ENCODE results near the gene GPR146. TPM values are rescaled to one million over a fixed set of nuclear protein-coding genes. Genes with fewer than 3 reads are reported as not detected.

Gene GPR146
- total RNA-seq, 2 donors from 2014 or later, result 0.66 to 0.75 TPM

GRCh38 chr7:1080921-1081255 lies 36.5 kb downstream of the GPR146 start:
- no peak overlapping the region for H3K9ac ChIP-seq (ENCODE audit: extremely low read depth, low read length, poor library complexity, severe bottlenecking)
- DNase-seq, result no peak
- TF ChIP-seq CTCF (conservative IDR thresholded peaks at IDR 0.05), result no peak
- peaks cover 4% of the 10 kb centered on the region for H3K36me3 ChIP-seq (ENCODE audit: control insufficient read depth, insufficient read depth, low read length)
- no peaks in the 10 kb centered on the region for H3K9me3 ChIP-seq (ENCODE audit: control insufficient read depth, low read length)
- H3K4me1 Mint-ChIP-seq, result peaks cover 2% of the 10 kb centered on the region
- no peaks in the 10 kb centered on the region for H3K27me3 ChIP-seq (ENCODE audit: control insufficient read depth, insufficient read depth, low read length, poor library complexity, severe bottlenecking)
- no peaks in the 10 kb centered on the region for H3K4me1 ChIP-seq (ENCODE audit: control insufficient read depth, insufficient read depth, low read length)
- H3K27ac Mint-ChIP-seq, result peak overlapping the region; percentile 58
- no peaks in the 10 kb centered on the region for H3K27me3 Mint-ChIP-seq (ENCODE audit: insufficient read depth)
- no peak overlapping the region for H3K4me3 Mint-ChIP-seq
- no peak overlapping the region for H3K4me3 ChIP-seq (ENCODE audit: low read length)
- WGBS, 2 experiments (ENCODE audit: insufficient coverage in 1 of 2, insufficient read length in 1 of 2), result 92 to 93% methylated on average over 10 to 16 of the region's 16 CpGs
- peak overlapping the region; percentile 44 for H3K27ac ChIP-seq (ENCODE audit: low read depth, low read length)
- H3K9me3 Mint-ChIP-seq, result no peaks in the 10 kb centered on the region
- no peaks in the 10 kb centered on the region for H3K36me3 Mint-ChIP-seq (ENCODE audit: low read depth)

GRCh38 chr7:1081336-1081735 lies 37.0 kb downstream of the GPR146 start:
- H3K9me3 Mint-ChIP-seq, result no peaks in the 10 kb centered on the region
- H3K36me3 ChIP-seq (ENCODE audit: control insufficient read depth, insufficient read depth, low read length), result peaks cover 4% of the 10 kb centered on the region
- no peaks in the 10 kb centered on the region for H3K4me1 ChIP-seq (ENCODE audit: control insufficient read depth, insufficient read depth, low read length)
- H3K36me3 Mint-ChIP-seq (ENCODE audit: low read depth), result no peaks in the 10 kb centered on the region
- H3K9me3 ChIP-seq (ENCODE audit: control insufficient read depth, low read length), result no peaks in the 10 kb centered on the region
- H3K27ac ChIP-seq (ENCODE audit: low read depth, low read length), result no peak overlapping the region
- DNase-seq, result no peak
- peaks cover 2% of the 10 kb centered on the region for H3K4me1 Mint-ChIP-seq
- H3K4me3 ChIP-seq (ENCODE audit: low read length), result no peak overlapping the region
- WGBS, 2 experiments (ENCODE audit: insufficient coverage in 1 of 2, insufficient read length in 1 of 2), result 91 to 94% methylated on average over 17 to 20 of the region's 20 CpGs
- no peak overlapping the region for H3K27ac Mint-ChIP-seq
- no peak overlapping the region for H3K4me3 Mint-ChIP-seq
- no peak overlapping the region for H3K9ac ChIP-seq (ENCODE audit: extremely low read depth, low read length, poor library complexity, severe bottlenecking)
- H3K27me3 ChIP-seq (ENCODE audit: control insufficient read depth, insufficient read depth, low read length, poor library complexity, severe bottlenecking), result no peaks in the 10 kb centered on the region
- no peak for TF ChIP-seq CTCF (conservative IDR thresholded peaks at IDR 0.05)
- H3K27me3 Mint-ChIP-seq (ENCODE audit: insufficient read depth), result no peaks in the 10 kb centered on the region

GRCh38 chr7:1081931-1082401 lies 37.6 kb downstream of the GPR146 start:
- Histone ChIP-seq H3K4me3 (ENCODE audit: low read length) (no peak overlapping the region), H3K36me3 (ENCODE audit: control insufficient read depth, insufficient read depth, low read length) (peaks cover 4% of the 10 kb centered on the region), H3K9ac (ENCODE audit: extremely low read depth, low read length, poor library complexity, severe bottlenecking) (no peak overlapping the region), H3K27me3 (ENCODE audit: control insufficient read depth, insufficient read depth, low read length, poor library complexity, severe bottlenecking) (no peaks in the 10 kb centered on the region), H3K9me3 (ENCODE audit: control insufficient read depth, low read length) (no peaks in the 10 kb centered on the region), H3K4me1 (ENCODE audit: control insufficient read depth, insufficient read depth, low read length) (no peaks in the 10 kb centered on the region), H3K27ac (ENCODE audit: low read depth, low read length) (peak overlapping the region; percentile 38)
- Mint-ChIP-seq H3K4me3 (no peak overlapping the region), H3K9me3 (no peaks in the 10 kb centered on the region), H3K27me3 (ENCODE audit: insufficient read depth) (no peaks in the 10 kb centered on the region), H3K4me1 (peaks cover 3% of the 10 kb centered on the region), H3K36me3 (ENCODE audit: low read depth) (no peaks in the 10 kb centered on the region), H3K27ac (no peak overlapping the region)
- no peak for DNase-seq
- 93% methylated on average over 22 to 31 of the region's 31 CpGs for WGBS, 2 experiments (ENCODE audit: insufficient coverage in 1 of 2, insufficient read length in 1 of 2)
- TF ChIP-seq CTCF (conservative IDR thresholded peaks at IDR 0.05), result no peak
